Activated gamma-delta T cell treated with Interleukin-2 at 50 U/mL for 16 hours (primary cell): ENCODE results near the gene NSRP1.
"Not testable (repeated sequence)": the region's sequence is repeated elsewhere in the genome, so short reads cannot be mapped to it uniquely, and the experiment has no call there.

Experiments used
- DNase-seq: peaks from one replicate; pipeline ENCODE4 v3.0.0-alpha.2; 2020

Gene NSRP1

DNA sequence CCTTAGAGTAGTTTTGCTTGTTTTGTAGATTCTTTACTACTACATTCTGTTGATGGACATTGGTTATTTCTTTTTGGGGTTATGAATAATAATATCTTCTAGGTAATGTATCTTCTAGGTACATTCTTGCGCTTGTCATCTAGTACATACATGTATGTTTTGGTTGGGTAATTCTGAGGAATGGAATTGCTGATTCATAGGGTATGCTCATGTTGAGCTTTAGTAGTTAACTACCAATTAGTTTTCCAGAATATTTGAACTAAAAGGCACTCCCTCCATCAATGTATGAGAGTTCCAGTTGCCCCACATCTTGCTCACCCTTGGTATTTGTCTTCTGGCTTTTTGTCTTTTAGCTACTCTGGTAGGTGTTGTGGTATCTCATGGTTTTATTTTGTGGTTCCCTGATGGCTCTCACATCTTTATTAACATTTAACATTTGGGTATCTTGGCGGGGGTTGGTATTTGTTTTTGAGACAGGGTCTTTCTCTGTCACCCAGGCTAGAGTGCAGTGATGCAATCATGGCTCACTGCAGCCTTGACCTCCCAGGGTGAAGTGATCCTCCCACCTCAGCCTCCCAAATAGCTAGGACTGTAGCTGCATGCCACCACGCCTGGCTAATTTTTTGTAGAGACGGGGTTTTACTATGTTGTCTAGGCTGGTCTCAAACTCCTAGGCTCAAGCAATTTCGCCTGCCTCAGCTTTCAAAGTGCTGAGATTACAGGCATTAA lies 71.8 kb downstream of the NSRP1 start:
- no peak for DNase-seq

DNA sequence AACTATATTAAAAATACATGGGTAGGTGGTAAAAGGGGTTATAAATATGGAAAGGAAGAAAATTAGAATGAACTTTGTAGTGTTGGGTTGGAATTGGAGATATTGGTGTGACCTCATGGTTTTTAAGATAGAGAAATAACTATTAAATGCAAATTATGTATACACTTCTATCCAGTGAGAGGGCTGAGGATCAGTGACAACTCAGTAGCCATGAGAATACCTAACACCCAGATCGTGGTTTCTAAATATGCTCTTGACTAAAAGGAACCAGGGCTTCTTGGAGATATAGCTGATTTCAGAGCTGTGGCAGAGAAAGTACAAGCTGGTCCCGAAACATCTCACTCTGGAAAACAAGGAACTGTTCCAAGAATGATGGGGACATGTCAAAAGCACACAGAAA lies 74.5 kb downstream of the NSRP1 start:
- no peak for DNase-seq

GRCh38 chr17:30196504-30196903 lies 79.9 kb downstream of the NSRP1 start:
- no peak for DNase-seq

- no peak for DNase-seq
Measured at GRCh38 chr17:30197416-30197815, 80.8 kb downstream of the NSRP1 start.

GRCh38 chr17:30199600-30199999 lies 83.0 kb downstream of the NSRP1 start:
- no peak for DNase-seq

DNA sequence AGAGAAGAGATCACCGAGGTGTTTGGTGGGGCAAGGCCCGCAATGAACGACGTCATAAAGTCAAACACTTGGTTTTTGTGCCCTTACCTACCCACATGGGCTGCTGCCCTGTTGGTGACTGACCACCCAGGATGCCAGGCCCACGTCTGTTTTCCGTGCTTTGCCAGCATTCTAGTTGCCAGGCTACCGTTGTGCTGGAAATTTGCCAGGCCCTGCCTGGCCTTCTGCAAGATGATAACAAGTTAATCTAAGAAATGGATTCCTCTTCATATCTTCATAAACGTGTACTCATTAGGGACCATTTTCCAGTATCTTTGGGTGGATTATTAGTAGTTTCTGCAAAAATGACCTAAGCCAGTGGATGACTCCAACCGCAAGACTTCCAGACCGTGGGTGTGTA lies 83.5 kb downstream of the NSRP1 start:
- no peak for DNase-seq

DNA sequence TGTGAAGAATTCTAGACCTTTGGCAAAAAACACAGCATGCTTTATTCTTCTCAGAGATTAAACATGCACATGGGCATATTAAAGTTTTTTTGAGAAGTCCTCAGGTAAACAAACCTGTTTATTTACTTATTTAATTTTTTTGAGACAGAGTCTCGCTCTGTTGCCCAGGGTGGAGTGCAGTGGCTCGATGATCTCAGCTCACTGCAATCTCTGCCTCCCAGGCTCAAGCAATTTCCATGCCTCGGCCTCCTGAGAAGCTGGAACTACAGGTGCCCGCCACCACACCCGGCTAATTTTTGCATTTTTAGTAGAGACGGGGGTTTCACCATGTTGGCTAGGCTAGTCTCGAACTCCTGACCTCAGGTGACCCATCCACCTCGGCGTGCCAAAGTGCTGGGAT lies 84.0 kb downstream of the NSRP1 start:
- DNase-seq: not testable (repeated sequence)

DNA sequence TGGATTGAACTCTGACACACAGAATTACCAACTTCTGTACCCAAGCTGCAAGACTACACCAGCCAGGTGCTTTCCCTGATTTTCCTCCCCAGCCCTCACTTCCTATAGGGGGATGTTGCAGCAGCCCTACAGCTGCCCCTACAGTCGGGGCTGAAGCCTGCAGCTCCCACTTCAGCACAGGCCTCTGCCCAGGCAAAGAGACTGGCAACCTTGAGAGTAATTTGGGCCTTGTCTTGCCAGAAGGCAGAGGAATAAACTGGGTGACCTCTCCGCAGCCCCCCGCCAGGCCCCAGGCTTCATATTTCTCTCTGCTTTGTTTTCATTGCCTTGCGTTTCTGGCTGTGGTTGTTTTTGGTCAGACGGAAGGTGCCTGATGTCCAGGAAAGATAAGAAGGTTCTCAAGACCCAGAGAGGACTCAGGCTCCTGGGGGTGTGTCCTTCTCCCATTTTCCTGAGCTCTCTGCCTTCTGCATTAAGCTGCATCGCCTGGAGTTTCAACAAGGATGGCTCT lies 86.9 kb downstream of the NSRP1 start:
- no peak for DNase-seq

- DNase-seq: no peak
Measured at GRCh38 chr17:30207655-30208054, 91.0 kb downstream of the NSRP1 start.

- no peak for DNase-seq
Measured at GRCh38 chr17:30208214-30208613, 91.6 kb downstream of the NSRP1 start.

- no peak for DNase-seq
Measured at GRCh38 chr17:30209930-30210329, 93.3 kb downstream of the NSRP1 start.

DNA sequence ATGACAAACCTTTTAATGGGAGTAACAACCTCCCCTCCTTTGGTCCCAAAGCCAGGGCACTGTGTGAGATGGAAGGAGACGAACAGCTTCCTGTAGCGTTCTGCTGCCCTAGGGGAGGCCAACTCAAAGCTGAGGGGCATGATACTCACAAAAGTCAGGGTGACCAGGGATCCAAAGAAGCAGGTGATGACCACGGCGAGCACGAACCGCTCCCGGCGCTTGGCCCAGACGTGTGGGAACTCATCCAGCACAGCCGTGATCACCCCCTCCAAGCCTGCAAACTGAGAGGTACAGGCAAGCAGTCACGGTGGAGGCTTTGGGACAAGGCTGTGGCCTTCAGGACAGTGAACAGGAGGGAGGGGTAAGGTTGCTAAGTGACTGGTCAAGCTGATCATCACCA lies 93.8 kb downstream of the NSRP1 start:
- no peak for DNase-seq

DNA sequence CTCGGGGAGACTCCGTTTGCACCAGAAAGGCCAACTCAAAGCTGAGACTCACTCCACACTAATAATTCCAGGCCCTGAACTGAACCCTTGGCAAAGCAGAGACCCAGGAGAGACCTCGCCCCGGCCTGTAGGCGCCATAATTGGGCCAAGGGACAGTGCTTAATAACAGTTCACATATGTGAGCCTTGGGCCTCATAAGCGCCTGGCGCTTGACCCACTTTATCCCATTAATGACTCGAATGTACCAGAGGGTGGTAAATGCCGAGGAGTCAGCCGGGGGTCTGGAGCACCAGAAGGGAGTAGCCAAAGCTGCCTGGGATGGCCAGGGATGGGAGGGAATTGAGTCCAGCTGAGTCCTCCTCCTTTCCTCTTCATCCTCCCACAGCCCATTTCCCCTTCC lies 94.3 kb downstream of the NSRP1 start:
- DNase-seq: no peak

GRCh38 chr17:30211371-30211770 lies 94.8 kb downstream of the NSRP1 start:
- no peak for DNase-seq

DNA sequence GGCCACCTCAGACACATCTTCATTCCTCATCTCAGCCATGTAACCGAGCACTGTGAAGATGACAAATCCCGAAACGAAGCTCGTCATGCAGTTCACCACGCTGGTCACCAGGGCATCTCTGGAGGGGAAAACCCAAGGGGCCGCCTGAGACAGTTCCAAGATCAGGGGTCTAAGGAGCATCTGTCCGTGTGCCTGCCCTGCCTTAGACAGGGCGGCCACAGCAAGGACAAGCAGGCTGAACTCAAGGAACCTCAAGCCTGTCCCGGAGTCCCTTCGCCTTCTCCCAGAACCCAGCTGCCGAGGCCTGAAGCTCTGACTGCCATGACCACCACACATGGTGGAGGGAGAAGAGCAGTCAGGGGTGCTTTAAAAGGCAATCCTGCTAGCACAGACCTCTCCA lies 96.1 kb downstream of the NSRP1 start:
- DNase-seq: no peak

DNA sequence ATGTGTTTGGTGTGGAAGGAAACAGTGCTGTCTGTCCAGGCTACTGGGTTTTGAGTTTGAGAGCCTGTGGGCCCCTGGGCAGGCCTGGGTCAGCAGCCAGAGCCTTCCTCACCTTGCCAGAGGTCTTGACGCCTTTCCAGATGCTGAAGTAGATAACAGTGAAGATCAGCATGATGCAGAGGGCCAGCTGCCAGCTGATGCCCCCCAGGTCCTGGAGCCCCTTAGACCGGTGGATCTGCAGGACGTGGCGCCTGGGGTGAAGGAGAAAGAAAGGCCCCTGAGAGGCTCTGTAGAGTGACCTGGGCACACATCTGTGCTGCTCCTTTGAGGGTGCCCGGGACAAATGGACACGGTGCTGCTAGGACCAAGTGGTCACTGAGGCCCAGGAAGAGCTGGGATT lies 100.4 kb downstream of the NSRP1 start:
- DNase-seq: no peak

DNA sequence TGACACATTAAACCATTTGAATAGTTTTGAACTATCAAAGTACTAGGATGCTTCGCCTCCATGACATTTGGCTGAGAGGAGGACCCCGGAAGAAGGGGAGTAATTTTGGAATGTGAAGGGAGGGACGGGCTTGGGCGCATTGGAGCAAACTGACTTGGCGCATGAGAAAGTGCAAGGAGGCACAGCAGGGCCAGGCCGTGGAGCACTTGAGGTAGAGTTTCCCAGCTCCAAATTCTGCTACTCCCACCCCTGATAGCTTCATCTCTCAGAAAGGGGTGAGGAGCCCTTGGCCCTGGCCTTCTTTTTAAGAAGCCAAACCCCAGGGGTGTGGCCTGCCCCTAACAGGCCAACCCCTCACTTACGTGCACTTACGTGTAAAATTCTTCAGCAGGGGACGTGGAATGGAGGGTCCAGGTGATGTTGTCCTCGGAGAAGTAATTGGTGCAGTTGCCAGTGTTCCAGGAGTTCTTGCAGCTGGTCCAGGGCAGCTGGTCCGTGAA lies 101.2 kb downstream of the NSRP1 start:
- DNase-seq: no peak

DNA sequence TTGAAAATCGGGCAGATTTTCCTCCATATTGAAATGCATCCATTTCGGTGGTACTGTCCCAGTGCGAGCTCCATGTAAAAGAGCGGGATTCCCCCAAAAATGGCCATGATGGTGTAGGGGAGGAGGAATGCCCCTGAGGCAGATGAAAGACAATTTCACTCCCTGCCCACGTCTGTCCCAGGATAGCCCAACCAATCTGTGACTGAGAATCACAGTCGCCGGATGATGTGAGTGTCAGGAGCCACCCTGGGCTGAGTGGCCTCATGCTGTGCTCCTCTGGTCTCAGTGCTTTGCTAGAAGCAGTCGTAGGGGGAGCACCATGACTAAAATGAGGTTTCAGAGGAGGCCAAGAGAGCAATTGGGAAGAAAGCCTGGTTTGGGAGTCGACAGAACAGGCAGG lies 102.2 kb downstream of the NSRP1 start:
- no peak for DNase-seq

GRCh38 chr17:30219315-30219714 lies 102.7 kb downstream of the NSRP1 start:
- DNase-seq: no peak

DNA sequence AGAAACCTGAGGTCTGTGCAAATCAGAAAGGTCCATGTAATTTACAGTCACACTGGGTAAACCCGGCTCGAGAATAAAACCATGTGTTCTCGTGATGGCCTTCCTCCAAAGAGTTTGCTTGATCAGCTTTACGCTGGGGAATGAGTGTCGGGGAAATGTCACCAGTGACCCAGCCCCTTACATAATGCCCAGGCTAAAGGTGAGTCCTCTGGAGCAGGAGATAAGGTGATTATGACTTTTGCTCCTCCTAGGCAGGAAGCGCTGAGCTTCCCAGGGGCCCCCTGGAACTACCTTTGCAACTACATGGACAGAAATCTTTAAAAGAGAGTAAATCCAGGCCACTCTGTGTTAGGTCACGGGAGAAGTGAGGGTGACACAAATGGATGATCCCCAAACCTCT lies 103.2 kb downstream of the NSRP1 start:
- no peak for DNase-seq

DNA sequence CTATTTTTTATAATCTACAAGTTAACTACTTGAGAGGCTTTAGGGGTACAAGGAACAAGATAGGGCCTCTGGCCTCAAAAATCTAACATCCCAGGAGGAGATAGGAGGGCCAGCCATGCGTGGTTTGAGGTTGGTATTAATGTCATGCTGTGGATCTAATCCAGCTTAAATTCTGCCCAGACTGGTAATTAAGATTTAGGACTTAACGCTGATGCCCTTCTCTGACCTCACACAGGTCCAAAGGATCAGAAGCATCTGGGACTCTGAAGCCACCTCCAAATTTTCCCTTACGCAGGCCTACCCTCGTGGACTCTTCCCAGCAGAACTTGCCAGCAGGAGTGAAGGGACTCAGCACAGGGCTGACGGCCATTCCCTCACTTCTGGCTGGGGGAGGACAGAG lies 103.8 kb downstream of the NSRP1 start:
- no peak for DNase-seq

DNA sequence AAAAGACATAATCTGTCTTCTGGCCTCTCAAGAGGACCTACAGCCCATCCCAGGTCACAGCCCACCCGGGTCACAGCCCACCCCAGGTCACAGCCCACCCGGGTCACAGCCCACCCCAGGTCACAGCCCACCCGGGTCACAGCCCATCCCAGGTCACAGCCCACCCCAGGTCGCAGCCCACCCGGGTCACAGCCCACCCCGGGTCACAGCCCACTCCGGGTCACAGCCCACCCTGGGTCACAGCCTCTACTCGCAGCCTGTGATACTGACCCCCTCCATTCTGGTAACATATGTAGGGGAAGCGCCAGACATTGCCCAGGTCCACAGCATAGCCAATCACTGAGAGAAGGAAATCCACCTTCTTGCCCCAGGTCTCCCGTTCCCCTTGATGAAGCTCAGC lies 104.7 kb downstream of the NSRP1 start:
- no peak for DNase-seq

- no peak for DNase-seq
Measured at GRCh38 chr17:30222251-30222650, 105.6 kb downstream of the NSRP1 start.

DNA sequence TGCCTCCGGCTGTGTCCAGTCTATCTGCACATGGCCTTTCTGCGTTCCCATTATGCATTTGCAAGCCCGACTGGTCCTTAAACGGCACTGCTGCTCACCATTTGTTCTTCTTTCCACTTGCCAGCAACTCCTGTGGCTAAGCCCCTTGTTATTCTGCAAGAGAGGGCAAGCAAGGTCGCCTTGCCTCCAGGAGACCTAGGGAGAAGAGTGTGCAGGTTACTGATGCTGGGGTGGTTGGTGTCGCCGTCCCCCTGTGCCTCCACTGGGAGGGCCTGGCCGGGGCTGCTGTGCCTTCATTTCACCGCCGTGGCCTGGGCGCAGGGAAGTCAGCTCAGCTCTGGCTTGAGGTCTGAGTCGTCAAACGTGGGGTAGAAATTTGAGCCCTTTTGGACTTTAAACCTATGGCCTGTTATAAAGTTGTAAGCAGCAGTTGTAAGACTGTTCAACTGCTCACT lies 106.1 kb downstream of the NSRP1 start:
- no peak for DNase-seq

GRCh38 chr17:30224419-30224960 lies 107.9 kb downstream of the NSRP1 start:
- no peak for DNase-seq
